PFSK-1 (cell line): ENCODE results near the gene ADM.

ENCODE experiments used
- POLR2AphosphoS5 ChIP-seq: IDR thresholded peaks from 2 replicates; pipeline ENCODE4 v1.6.1; 2012; ENCODE audit warnings: low read depth, mild to moderate bottlenecking, control low read depth, low read length, moderate library complexity
- REST ChIP-seq, 2 experiments: IDR thresholded peaks; 2 replicates each; pipeline versions ENCODE4 v1.6.1 to v1.8.0; 2011 to 2012; ENCODE audit warnings: low read depth in 2 of 2, low read length in 2 of 2, control low read depth in 1 of 2, inconsistent platforms in 1 of 2, mild to moderate bottlenecking in 1 of 2, moderate library complexity in 1 of 2; ENCODE audit not compliant: insufficient read depth in 1 of 2
- TAF1 ChIP-seq: IDR thresholded peaks from 2 replicates; pipeline ENCODE4 v1.6.1; 2012; ENCODE audit warnings: low read length, control low read depth, borderline replicate concordance; ENCODE audit not compliant: insufficient read depth

GRCh38 chr11:10319702-10320558, 15.1 kb downstream of the ADM start:
- TF ChIP-seq POLR2AphosphoS5 (no peak), TAF1 (no peak), REST (IDR thresholded peaks at IDR 0.05; ENCODE audit: insufficient read depth in 1 of 2, low read depth in 2 of 2, low read length in 2 of 2) (no peak)
